GM21786 (cell line): Measurements from ENCODE around the gene KIAA0408.
A peak's percentile ranks its signal among the peaks of the same experiment; 100 is the strongest.
"Not testable (repeated sequence)": the region's sequence is repeated elsewhere in the genome, so short reads cannot be mapped to it uniquely, and the experiment has no call there.

Source experiments
- ATAC-seq: cut with Tn5 transposase; IDR thresholded peaks from one replicate; pipeline ENCODE4 v1.9.1; 2021; ENCODE audit not compliant: unreplicated experiment

The KIAA0408 gene

DNA sequence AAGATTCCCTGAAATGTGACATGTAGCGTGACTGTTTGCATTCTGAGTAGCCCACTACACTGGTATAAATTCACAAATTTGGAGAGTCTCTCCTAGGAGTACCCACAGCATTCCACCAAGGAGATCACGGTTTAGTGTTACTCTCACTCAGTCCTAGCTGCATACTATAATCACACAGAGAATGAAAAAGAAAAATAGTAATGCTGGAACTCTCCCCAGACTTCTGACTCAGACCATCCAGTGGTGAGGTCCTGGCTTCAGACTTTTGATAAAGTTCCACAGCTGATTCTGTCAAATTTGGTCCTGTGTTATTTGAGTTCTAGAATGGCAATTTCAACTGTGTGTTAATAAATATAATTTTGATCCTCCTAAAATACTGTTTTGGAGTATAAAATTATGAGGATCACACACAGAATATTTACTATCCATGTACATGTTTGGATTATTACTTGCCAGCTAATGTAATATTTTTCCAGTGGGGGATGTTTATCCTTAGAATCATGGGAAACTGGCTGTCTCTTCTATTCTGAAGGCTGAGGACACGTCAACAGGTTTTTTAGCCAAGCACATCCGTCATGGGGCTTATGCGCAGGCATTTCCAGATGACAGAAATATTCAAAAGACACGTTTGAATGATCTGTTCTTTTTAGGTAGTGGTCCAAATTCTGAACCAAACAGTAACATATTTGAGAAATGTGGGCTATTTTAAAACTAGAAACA, 5.1 kb upstream of the KIAA0408 start:
- ATAC-seq, result no peak

DNA sequence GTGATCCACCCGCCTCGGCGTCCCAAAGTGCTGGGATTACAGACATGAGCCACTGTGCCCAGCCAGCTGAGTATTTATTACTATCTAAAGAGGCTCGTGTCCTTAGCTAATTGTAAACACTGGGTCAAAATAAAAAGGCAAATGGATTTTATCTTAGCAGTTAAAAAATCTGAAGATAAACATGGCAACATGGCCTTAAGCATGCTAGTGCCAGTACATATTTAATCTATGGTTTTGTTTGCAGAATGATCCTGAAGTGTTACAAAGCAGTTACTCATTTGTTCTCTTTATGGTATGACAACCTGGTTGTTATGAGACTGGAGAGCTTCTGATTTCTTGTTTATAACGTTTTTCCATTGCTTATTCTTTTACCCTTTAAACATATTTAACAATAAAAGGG, 3.9 kb upstream of the KIAA0408 start:
- no peak for ATAC-seq

DNA sequence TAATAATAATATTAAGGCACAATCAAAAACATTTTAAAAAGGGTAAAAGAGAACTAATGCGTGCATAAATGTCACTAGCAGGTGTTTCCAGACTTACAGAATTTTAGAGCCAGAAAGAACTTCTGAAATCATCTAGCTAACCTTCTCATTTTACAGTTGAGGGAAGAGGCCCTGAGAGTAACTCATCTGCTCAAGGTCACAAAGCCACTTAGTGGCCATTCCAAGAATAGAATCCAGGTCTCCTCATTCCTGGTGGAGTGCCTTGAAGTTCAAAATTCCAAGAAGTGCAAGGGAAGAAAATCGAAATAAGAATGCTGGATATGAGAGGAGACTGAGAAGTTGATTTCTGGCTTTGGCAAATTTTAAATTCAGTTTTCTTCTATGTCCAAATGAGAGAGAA, 3.2 kb upstream of the KIAA0408 start:
- no peak for ATAC-seq

DNA sequence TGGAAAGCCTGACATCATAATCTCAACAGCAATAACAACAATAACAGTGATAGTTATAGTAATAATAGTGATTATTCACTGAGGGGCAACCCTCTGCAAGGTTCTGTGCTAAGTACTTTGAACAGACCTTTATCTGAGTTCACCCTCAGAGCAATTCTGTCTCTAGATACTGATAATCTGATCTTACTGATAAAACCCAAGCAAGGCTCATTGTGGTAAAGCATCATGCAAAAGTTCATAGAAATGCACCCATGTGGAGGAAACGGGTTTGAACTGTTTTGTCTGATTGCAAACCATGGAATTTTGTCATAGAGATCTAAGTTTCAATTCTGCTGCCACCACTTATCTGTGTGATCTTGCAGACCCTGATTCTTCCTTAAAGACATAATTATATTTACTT, 1.3 kb upstream of the KIAA0408 start:
- ATAC-seq, result no peak

DNA sequence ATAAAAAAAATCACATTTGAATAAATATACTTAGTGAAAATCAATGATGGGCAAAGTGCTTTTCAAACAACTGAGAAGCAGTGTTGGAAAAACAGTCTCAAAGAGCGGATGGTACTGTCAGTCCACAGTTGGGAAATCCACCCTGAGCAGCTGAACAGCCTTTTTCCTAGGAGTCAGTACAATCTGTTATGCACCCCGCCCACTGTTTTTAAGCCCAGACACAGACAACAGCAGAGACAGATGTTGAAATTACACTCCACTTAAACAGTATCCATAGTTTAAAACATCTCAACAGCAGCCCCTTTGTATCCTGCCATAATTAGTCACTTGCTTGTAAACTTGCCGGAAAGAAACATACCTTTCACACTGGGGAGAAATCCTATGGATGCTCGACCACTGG, 372 bp downstream of the KIAA0408 start:
- no peak for ATAC-seq

DNA sequence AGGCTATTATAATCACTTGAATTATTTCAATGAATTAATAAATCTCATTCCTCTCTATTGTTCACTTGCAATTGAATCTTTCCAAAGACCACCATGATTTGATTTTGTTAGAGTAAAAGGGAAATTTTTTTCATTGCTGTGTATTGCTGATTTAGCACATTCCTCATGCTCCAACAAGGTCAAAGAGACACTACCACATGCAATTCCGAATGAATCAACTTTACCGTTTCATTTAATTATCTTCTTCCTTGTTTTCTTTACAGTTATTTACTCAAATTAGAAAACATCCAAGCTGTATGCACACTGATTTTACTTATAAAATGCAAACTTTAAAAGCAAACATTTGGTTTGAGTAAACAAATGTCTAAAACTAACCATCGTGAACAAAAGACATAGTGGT, 967 bp downstream of the KIAA0408 start:
- ATAC-seq, result no peak

DNA sequence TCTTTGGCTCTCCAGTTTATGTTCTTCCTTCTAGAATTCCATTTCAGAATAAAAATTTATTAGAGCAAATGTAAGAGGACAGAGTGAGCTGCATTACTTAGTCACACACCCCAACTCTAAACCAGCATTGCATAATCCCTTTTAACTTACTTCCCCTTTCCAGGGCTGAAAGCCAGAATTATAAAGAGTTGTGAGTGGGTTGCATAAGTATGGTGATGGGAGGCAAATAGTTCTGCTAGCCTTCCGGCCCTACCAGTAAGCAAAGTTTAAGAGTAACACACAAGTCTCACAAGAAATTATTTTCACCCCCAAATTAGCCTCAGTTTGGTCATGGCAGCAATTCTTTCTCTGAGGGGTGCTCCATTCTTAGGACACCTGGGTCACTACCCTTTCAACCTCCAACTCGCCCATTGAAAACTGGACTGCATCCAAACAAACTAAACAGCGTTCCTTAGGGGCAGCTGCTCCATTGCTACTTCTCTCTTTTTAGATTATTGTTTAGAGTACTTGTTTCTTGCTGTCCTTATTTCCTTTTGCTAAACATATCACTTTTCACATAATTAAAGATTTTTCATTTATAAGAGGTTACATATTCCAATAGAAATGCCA, 1.6 kb downstream of the KIAA0408 start:
- no peak for ATAC-seq

DNA sequence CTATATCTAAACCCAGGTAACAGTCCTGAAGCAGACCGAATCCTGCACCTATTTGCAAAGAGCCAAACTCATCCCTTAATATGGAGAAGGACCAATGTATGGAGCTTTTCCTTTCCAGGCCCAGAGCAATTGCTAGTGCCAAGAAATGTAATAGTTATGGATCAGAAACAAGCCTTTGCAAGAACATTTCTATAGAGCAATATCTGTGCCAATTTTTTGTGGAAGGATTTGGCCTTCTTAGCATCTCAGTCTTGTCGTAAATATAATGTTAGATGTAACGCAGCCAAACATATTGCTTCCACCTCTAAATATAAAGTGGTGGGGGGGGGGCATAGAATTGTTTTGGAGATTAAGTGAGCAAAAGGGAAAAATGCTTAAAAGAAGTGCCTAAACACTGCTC, 2.7 kb downstream of the KIAA0408 start:
- ATAC-seq, result no peak

DNA sequence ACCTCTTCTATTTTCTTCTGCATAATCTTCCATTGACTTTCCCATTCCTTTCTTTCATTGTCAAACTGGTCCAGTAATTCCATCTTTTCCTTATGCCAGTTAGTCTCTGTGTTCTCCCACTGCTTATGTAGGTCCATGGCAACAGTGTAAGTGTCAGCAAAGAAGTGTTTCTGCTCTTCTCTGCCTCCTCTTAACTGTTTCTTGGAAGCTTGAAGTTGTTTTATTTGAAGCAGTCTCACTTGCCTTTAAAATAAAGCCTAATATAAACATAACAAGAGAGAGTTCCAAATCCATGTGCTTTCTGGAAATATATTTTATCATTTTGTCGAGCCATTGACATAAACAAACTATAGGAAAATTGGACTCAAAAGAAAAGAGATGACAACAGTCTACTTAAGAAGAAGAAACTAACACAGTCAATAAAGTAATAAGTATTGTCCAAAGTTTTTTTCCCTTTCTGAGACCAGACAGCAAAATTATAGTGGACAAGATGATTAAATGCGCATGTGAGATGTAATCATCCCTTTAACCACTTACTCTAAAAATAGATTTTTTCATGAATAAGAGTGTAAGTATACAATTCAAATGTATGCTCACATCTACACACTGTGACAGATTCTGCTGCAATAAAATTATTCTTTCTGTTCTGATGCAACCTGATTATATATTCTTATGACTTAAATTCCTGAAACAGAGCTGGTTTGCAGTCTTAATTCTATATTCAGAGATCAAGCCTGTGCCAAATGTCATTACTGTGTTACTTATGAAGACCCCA, 5.2 kb downstream of the KIAA0408 start:
- ATAC-seq, result no peak

DNA sequence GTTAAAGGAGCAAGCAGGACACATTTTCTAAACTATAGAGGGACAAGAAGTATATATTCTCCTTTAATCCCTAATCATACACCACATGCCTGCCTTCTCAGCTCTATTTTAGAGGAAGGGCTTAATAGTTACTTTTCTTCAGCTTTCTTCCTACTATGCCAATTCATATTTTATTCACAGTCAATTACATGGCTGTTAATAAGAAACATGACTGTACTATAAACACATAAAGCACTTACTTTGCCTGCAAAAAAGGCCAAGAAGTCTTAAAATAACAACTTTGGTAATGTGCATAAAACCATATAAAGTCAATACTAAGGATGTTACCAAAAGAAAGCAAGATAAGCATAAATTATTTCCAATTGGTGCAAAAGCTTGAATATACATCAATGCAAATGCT, 6.4 kb downstream of the KIAA0408 start:
- no peak for ATAC-seq

DNA sequence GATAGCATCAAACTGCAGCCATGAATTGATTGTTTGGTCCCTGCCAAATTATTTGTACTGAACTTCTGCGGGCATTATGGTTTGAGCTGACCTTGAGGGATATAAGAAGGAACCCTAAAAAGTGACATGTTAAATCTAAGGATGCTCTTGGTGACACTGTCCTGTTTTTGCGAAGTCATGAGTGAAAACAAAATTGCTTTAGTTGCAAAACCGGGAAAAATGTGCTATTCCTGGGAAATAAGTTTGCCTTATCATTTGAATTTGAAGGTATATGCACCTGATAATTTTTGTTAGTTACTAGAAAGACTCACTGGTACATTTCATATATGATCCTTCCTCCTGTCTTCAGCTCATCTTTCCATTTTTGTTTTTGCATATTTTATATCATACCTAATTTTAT, 7.8 kb downstream of the KIAA0408 start:
- no peak for ATAC-seq

DNA sequence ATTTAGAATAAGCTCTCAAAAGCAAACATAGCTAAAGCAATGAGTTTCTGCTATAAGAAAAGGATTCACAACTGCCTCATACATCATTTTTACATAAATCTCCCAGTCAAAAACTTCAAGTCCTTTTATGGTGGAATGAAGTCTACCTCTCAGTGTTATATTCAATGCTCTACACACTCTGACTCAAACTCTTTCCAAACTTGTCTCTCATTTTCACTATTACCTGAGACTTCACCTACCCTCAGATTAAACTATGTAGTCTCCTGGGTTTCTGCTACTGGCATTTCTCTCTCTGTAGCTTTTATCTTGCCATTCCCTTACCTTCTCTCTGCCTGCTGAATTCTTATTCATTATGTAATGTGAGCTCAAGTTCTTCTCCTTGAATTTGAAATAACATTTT, 11.4 kb downstream of the KIAA0408 start:
- no peak for ATAC-seq

DNA sequence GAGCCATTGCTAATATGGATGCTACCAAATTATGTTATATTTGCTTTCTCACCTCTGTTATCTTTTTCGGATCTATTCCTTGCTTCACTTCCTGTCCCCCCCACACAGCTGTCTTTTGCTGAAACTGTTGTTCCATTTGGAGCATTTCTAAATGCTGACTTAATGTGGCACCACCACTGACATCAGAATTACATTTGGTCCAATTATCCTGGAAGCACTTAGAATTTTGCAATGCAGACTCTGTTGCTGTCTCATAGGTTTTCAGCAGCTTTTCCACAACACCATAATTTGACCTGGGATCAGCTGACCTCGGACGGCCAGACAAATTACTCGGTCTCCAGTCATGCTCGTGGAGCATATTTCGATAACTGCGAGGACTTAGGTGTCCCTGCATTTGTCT, 12.8 kb downstream of the KIAA0408 start:
- ATAC-seq, result no peak

DNA sequence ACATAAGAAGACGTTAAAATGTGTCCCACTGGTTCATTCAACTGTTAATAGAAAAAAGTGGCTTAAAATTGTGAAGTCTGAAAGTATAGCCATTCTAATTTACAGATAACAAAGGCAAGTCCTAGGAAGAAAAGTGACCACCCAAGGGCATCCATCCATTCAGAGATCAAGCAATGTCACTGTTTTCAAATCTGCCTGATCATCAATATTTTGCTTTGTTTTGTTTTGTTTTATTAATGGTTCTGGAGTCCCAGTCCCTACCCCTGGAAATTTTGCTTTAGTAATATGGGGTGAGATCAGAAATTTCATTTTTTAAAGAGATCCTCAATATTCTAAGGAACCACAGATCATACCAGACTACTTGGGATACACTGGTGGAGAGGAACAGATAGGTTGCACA, 17.3 kb downstream of the KIAA0408 start:
- no peak for ATAC-seq

DNA sequence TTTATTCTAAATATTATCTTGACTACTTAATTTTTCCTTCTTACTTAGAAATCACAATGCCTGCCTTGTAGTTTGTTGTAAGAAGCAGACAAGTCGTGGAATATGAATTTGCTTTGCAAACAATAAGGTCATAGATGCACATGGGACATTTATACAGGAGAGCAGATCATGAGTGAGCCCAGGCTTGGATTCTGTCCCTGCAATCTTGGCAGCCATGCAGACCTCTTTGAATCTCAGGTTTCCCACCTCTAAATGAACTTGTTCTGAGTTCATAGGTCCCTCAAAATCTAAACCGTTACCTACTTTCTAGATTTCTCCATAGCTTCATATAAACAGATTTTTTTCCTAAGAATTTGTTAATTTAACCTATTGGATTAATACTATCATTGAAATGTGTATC, 19.5 kb downstream of the KIAA0408 start:
- ATAC-seq, result no peak

DNA sequence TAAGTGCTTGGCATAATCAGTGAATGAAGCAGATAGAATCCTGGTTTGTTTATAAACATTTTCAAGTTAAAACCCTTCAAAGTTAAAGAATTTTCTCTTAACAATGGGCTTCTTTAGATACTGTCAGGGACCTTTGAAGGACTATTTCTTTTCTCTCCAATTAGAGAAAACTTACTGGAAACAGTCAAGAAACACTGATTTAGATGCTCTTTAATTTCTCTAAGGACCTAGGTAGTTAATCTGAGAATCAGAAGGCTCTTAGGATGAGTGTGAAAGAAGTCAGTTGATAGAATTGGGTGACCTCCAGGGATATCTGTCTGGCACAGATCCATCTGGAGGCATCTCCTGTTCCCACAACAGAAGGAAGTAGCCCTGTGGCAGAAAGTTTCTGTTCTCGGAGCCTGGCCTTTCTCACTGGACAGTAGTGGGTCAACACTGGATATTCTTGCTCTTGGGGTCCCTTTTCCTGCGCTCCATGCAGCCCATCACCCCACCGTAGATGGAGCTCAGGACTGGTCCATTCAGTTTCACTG, 22.5 kb downstream of the KIAA0408 start:
- ATAC-seq, result no peak

DNA sequence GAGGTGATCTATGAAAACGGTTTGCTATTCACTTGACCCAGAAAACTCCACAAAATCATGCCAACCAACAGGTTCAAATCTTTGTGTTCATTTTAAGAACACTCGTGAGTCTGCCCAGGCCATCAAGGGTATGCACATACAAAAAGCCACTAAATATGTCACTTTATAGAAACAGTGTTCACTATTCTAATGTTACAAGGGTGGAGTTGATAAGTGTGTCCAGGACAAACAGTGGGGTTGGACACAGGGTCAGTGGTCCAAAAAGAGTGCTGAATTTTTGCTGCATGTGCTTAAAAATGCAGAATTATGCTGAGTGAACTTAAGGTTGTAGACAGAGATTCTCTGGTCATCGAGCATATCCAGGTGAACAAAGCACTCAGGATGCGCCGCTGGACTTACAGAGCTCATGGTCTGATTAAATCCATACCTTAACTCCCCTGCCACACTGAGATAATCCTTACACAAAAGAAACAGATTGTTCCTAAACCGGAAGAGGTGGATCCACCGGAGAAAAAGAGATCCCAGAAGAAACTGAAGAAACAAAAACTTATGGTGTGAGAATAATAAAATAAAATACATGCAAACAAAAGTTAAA, 23.5 kb downstream of the KIAA0408 start:
- no peak for ATAC-seq

DNA sequence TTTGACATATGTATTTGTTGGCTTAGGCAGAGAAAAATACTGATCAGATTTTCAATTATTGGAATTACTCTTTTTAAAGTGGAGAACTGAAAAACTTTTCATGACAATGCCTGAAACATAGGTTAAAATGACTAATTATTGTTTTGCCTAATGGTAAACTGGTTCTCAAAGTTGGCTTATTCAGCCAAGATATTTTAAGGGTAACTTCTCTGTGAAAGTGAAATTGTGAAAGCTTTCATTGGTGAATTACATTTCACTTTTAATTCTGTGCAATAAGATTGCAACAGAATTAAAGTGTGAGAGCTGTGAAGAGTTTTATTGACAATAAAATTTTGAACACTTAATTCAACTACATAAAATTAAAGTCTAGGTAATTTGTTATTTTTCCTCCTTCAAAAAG, 24.5 kb downstream of the KIAA0408 start:
- ATAC-seq, result no peak

DNA sequence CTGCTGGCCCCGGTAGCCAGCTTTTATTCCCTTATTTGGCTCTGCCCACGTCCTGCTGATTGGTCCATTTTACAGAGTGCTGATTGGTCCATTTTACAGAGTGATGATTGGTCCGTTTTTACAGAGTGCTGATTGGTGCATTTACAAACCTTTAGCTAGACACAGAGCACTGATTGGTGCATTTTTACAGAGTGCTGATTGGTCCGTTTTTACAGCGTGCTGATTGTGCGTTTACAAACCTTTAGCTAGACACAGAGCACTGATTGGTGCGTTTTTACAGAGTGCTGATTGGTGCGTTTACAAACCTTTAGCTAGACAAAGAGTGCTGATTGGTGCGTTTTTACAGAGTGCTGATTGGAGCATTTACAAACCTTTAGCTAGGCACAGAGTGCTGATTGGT, 30.6 kb downstream of the KIAA0408 start:
- ATAC-seq, result not testable (repeated sequence)

DNA sequence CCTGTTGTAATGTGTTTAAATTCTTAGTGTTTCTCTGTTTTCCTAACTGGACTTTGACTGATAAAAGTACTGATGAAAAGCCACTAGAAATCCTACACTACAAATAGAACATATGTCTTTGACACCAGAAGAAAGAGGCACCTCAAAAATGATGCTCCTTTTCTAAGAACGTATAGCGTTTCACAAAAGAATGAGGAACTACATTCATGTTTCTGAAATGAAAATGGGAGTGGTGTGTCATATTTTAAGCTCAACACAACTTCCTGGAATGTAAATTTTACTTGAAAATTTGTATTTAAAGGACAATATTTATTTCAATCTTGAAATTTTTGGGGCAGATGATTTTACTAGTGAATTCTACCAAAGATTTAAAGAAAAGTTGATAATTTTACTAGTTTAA, 35.3 kb downstream of the KIAA0408 start:
- no peak for ATAC-seq

DNA sequence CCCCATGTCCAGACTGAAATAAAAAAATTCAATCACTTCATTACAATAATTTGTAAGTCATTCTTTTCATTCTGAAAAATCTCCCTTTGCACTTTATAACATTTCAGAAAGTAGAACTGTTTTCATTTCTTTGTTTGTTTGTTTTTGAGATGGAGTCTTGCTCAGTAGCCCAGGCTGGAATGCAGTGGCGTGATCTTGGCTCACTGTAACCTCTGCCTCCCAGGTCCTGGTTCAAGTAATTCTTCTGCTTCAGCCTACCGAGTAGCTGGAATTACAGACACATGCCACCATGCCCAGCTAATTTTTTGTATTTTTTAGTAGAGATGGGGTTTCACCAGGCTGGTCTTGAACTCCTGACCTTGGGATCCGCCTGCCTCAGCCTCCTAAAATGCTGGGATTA, 38.0 kb downstream of the KIAA0408 start:
- ATAC-seq, result not testable (repeated sequence)

DNA sequence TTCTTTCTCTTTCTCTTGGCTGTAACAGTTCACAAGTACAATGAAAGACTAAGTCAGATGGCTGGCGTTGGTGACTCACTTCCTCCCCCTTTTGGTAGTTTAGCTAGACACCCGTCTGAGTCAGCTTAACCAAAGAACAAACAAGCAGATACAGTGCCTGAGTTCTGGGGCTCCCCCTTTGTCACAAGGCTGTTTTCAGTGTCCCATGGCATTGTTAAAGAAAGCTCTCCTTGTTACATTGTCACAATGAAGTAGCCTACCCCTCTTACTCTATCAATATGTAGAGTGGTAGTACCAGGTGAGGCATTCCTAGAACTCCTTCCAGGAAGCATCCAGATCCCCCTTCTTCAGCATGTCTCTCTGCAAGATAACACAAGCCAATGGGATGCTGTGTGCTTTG, 38.6 kb downstream of the KIAA0408 start:
- ATAC-seq, result peak; percentile 100
